HEK293T (cell line): ENCODE results near the gene NARF.

Experiments used
- BHLHE40 ChIP-seq: fragments of 450-650 bp; IDR thresholded peaks from 2 replicates; pipeline ENCODE4 v1.6.1; 2016; ENCODE audit warnings: mild to moderate bottlenecking, moderate library complexity, borderline replicate concordance
- CTBP1 ChIP-seq: fragments of 450-650 bp; IDR thresholded peaks from 2 replicates; pipeline ENCODE4 v1.6.1; 2016; ENCODE audit warnings: borderline replicate concordance
- ZNF384 ChIP-seq: fragments of 450-650 bp; IDR thresholded peaks from 2 replicates; pipeline ENCODE4 v1.6.1; 2016

- TF ChIP-seq ZNF384: no peak
- no peak for TF ChIP-seq BHLHE40
- TF ChIP-seq CTBP1: no peak
These were observed 687 bp upstream of the NARF start for GRCh38 chr17:82457929-82458178.
